ENCODE results near the gene WWC2.

DNA sequence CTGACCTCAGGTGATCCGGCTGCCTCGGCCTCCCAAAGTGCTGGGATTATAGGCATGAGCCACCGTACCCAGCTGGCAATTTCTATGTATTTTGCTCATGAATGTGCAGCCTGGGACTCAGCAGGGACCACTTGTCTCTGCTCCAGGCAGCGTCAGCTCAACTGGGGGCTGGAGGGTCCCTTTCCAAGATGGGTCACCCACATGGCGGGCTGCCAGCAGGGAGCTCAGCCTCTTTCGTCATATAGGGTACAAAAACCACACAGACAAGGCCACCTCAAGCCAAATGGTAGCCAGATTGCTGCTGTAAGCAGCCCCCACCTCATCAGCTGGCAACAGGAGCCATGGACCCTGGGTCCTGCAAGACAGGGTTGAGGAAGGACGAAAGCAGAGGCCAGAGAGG is 225.6 kb downstream of the WWC2 start:
- TF ChIP-seq CTCF (conservative IDR thresholded peaks at IDR 0.05; ENCODE audit: low read length) (no peak), EZH2phosphoT487 (IDR thresholded peaks at IDR 0.05; ENCODE audit: borderline replicate concordance, low read depth, low read length) (no peak)
